Karpas-422 (cell line): ENCODE measurements around the gene SLX1A. TPM values are rescaled to one million over a fixed set of nuclear protein-coding genes. Genes with fewer than 3 reads are reported as not detected.
A peak's percentile ranks its signal among the peaks of the same experiment; 100 is the strongest.
"Not testable (repeated sequence)": the region's sequence is repeated elsewhere in the genome, so short reads cannot be mapped to it uniquely, and the experiment has no call there.

Experiments
- DNase-seq: peaks from one replicate; pipeline ENCODE4 v3.0.0-alpha.2; 2015
- H2AFZ ChIP-seq: fragments of 200-600 bp; sonication (generic); 2 replicates; pipeline ENCODE4 v1.6.1; 2014; ENCODE audit warnings: antibody characterized with exemption, low read length, mixed read lengths
- H3K27ac ChIP-seq: fragments of 200-600 bp; sonication (generic); 2 replicates; pipeline ENCODE4 v1.5.1; 2014; ENCODE audit warnings: mild to moderate bottlenecking, low read length, moderate library complexity
- H3K27me3 ChIP-seq: fragments of 200-600 bp; sonication (generic); 2 replicates; pipeline ENCODE4 v1.6.1; 2014; ENCODE audit warnings: low read length, mixed read lengths
- H3K36me3 ChIP-seq: fragments of 200-600 bp; sonication (generic); 2 replicates; pipeline ENCODE4 v1.6.1; 2014; ENCODE audit warnings: low read length, mixed read lengths; ENCODE audit not compliant: insufficient read depth
- H3K4me1 ChIP-seq: fragments of 200-600 bp; sonication (generic); 2 replicates; pipeline ENCODE4 v1.6.1; 2014; ENCODE audit warnings: mild to moderate bottlenecking, low read length, mixed read lengths
- H3K4me2 ChIP-seq: fragments of 200-600 bp; sonication (generic); 2 replicates; pipeline ENCODE4 v1.6.1; 2014; ENCODE audit warnings: low read length, low read depth, mild to moderate bottlenecking; ENCODE audit not compliant: poor library complexity, severe bottlenecking
- H3K4me3 ChIP-seq: fragments of 200-600 bp; sonication (generic); 2 replicates; pipeline ENCODE4 v1.5.1; 2014; ENCODE audit warnings: mild to moderate bottlenecking, antibody characterized with exemption, low read length, mixed read lengths
- H3K79me2 ChIP-seq: fragments of 200-600 bp; sonication (generic); 2 replicates; pipeline ENCODE4 v1.6.1; 2014; ENCODE audit warnings: mild to moderate bottlenecking, low read length, mixed read lengths
- H3K9ac ChIP-seq: fragments of 200-600 bp; sonication (generic); 2 replicates; pipeline ENCODE4 v1.6.0; 2014; ENCODE audit warnings: low read length
- H3K9me2 ChIP-seq: fragments of 200-600 bp; sonication (generic), shearing (Covaris generic); replicated peaks from 2 replicates; pipeline ENCODE4 v1.6.0; 2014; ENCODE audit warnings: mild to moderate bottlenecking, low read length, moderate library complexity; ENCODE audit not compliant: insufficient read depth
- H3K9me3 ChIP-seq: fragments of 300-700, 200-600 bp; sonication (generic); 2 replicates; pipeline ENCODE4 v1.6.1; 2014; ENCODE audit warnings: low read length, mixed read lengths
- H4K20me1 ChIP-seq: fragments of 200-600 bp; sonication (generic); 2 replicates; pipeline ENCODE4 v1.6.1; 2014; ENCODE audit warnings: mild to moderate bottlenecking, antibody characterized with exemption, low read length, low read depth; ENCODE audit not compliant: insufficient read depth
- total RNA-seq: library from RNA; depleted of rRNA; stranded (reverse); fragments of >200 nt; shearing (Covaris generic); gene quantifications from 2 replicates; pipeline ENCODE4 v1.2.3, GENCODE V29; 2014; ENCODE audit warnings: low replicate concordance

SLX1A gene
- total RNA-seq, 1 experiment from 2014 or later = 18.3 TPM

DNA sequence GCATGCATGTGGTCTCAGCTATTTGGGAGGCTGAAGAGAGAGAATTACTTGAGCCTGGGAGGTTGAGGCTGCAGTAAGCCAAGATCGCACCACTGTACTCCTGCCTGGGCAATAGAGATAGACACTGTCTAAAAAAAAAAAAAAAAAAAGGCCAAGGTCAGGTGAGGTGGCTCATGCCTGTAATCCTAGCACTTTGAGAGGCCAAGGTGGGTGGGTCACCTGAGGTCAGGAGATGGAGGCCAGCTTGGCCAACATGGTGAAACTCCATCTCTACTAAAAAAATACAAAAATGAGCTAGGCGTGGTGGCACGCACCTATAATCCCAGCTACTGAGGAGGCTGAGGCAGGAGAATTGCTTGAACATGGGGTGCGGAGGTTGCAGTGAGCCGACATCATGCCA is 38.5 kb upstream of the SLX1A start:
- Histone ChIP-seq H3K9me3 (no peaks in the 10 kb centered on the region), H3K9ac (no peak overlapping the region), H3K27me3 (no peaks in the 10 kb centered on the region), H3K27ac (no peak overlapping the region), H3K36me3 (no peaks in the 10 kb centered on the region; the same call in 1 of the 2 replicates), H2AFZ (no peak overlapping the region), H3K4me1 (peaks cover 7% of the 10 kb centered on the region), H3K9me2 (no peaks in the 10 kb centered on the region), H3K4me2 (no peak overlapping the region), H4K20me1 (no peaks in the 10 kb centered on the region), H3K4me3 (no peak overlapping the region), H3K79me2 (no peaks in the 10 kb centered on the region)
- no peak for DNase-seq

DNA sequence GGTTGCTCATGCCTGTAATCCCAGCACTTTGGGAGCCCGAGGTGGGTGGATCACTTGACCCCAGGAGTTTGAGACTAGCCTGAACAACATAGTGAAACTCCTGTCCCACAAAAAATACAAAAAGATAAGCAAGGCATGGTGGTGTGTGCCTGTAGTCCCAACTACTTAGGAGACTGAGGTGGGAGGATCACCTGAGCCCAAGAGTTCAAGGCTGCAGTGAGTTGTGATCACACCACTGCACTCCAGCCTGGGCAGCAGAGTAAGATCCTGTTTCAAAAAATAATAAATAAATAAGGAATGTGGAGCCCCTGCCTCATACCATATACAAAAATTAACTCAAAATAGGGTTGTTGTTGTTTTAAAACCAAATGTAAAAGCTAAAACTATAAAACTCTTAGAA is 36.5 kb upstream of the SLX1A start:
- H3K4me2 ChIP-seq = no peak overlapping the region

DNA sequence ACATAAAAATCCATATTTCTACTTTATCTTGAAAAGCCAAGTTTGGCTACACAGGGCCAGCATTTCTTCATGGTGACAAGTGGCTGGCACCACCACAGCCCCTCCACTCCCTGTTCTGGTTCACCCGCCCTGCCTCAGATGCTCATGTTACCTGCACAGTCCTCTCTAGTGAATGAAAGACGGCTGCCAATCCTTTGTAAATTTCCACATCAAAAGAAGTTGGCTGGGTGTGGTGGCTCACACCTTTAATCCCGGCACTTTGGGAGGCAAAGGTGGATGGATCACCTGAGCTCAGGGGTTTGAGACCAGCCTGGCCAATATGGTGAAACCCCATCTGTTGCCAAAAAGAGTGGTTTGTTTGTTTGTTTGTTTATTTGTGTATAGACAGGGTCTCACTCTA is 30.1 kb upstream of the SLX1A start:
- H3K9ac ChIP-seq = no peak overlapping the region
- H3K79me2 ChIP-seq = no peaks in the 10 kb centered on the region
- H3K9me2 ChIP-seq = no peaks in the 10 kb centered on the region
- no peak overlapping the region for H2AFZ ChIP-seq
- H4K20me1 ChIP-seq = no peaks in the 10 kb centered on the region
- H3K4me3 ChIP-seq = no peak overlapping the region
- no peak overlapping the region for H3K27ac ChIP-seq
- no peak overlapping the region for H3K4me2 ChIP-seq
- no peak for DNase-seq
- no peaks in the 10 kb centered on the region for H3K9me3 ChIP-seq
- H3K27me3 ChIP-seq = no peaks in the 10 kb centered on the region
- peaks cover 4% of the 10 kb centered on the region for H3K4me1 ChIP-seq
- H3K36me3 ChIP-seq = no peaks in the 10 kb centered on the region

More for the DNA sequence above, 36.5 kb upstream of the SLX1A start:
- Histone ChIP-seq H3K27ac (no peak overlapping the region), H3K4me1 (no peaks in the 10 kb centered on the region), H3K36me3 (no peaks in the 10 kb centered on the region), H3K79me2 (no peaks in the 10 kb centered on the region), H4K20me1 (no peaks in the 10 kb centered on the region), H3K9me2 (no peaks in the 10 kb centered on the region), H3K9ac (no peak overlapping the region), H3K27me3 (no peaks in the 10 kb centered on the region), H3K9me3 (no peaks in the 10 kb centered on the region), H3K4me3 (no peak overlapping the region), H2AFZ (no peak overlapping the region)
- DNase-seq = no peak

DNA sequence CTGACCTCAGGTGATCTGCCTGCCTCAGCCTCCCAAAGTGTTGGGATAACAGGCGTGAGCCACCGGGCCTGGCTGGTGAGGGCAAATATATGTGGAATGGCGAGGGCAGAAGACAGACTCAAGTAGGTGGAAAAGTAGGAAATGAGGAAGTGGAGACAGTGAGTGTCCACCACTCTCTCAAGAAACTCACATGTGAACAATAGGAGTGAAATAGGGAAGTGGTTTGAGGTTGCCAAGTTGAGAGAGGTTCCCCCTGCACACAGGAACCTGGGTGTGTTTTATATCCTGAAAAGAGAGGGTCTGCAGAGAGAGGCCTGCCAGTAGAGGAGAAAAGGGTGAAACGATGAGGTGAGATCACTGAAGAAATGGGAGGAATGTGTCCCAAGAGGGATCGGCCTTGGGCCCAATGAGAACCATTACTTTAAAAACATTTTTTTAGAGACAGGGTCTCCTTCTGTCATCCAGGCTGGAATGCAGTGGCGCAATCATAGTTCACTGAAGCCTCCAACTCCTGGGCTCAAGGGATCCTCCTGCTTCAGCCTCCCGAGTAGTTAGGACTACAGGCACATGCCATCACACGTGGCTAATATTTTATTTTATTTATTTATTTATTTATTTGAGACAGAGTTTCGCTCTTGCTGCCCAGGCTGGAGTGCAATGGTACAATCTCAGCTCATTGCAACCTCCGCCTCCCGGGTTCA is 27.3 kb upstream of the SLX1A start:
- Histone ChIP-seq H3K79me2 (no peaks in the 10 kb centered on the region), H3K27me3 (no peaks in the 10 kb centered on the region), H3K36me3 (no peaks in the 10 kb centered on the region), H3K4me3 (no peak overlapping the region), H3K9me3 (no peaks in the 10 kb centered on the region), H3K27ac (no peak overlapping the region), H3K4me2 (no peak overlapping the region), H4K20me1 (no peaks in the 10 kb centered on the region), H2AFZ (no peak overlapping the region), H3K9me2 (no peaks in the 10 kb centered on the region), H3K4me1 (peaks cover 4% of the 10 kb centered on the region), H3K9ac (no peak overlapping the region)
- DNase-seq = peak; percentile 52

DNA sequence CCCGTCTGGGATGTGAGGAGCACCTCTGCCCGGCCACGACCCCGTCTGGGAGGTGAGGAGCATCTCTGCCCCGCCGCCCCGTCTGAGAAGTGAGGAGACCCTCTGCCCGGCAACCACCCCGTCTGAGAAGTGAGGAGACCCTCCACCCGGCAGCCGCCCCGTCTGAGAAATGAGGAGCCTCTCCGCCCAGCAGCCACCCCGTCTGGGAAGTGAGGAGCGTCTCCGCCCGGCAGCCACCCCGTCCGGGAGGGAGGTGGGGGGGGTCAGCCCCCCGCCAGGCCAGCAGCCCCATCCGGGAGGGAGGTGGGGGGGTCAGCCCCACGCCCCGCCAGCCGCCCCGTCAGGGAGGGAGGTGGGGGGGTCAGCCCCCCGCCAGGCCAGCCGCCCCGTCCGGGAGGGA is 24.9 kb upstream of the SLX1A start:
- H3K4me3 ChIP-seq, DNase-seq, H3K79me2 ChIP-seq, H4K20me1 ChIP-seq, H3K9me2 ChIP-seq, H3K27ac ChIP-seq, H2AFZ ChIP-seq, H3K4me2 ChIP-seq, H3K9me3 ChIP-seq, H3K36me3 ChIP-seq, H3K9ac ChIP-seq, H3K4me1 ChIP-seq, H3K27me3 ChIP-seq: not testable (repeated sequence)

DNA sequence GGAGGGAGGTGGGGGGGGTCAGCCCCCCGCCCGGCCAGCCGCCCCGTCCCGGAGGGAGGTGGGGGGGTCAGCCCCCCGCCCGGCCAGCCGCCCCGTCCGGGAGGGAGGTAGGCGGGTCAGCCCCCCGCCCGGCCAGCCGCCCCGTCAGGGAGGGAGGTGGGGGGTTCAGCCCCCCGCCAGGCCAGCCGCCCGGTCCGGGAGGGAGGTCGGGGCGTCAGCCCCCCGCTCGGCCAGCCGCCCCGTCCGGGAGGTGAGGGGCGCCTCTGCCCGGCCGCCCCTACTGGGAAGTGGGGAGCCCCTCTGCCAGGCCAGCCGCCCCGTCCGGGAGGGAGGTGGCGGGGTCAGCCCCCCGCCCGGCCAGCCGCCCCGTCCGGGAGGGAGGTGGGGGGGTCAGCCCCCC is 24.3 kb upstream of the SLX1A start:
- H3K4me3 ChIP-seq, DNase-seq, H2AFZ ChIP-seq, H3K4me2 ChIP-seq, H3K27me3 ChIP-seq, H3K9ac ChIP-seq, H3K9me2 ChIP-seq, H3K79me2 ChIP-seq, H4K20me1 ChIP-seq, H3K4me1 ChIP-seq, H3K36me3 ChIP-seq, H3K9me3 ChIP-seq, H3K27ac ChIP-seq: not testable (repeated sequence)

DNA sequence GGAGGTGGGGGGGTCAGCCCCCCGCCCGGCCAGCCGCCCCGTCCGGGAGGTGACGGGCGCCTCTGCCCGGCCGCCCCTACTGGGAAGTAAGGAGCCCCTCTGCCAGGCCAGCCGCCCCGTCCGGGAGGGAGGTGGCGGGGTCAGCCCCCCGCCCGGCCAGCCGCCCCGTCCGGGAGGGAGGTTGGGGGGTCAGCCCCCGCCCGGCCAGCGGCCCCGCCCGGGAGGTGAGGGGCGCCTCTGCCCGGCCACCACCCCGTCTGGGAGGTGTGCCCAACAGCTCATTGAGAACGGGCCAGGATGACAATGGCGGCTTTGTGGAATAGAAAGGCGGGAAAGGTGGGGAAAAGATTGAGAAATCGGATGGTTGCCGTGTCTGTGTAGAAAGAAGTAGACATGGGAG is 23.5 kb upstream of the SLX1A start:
- H3K4me1 ChIP-seq, DNase-seq, H3K9ac ChIP-seq, H2AFZ ChIP-seq, H3K4me3 ChIP-seq, H3K27me3 ChIP-seq, H3K9me3 ChIP-seq, H3K36me3 ChIP-seq, H3K79me2 ChIP-seq, H3K4me2 ChIP-seq, H3K9me2 ChIP-seq, H3K27ac ChIP-seq, H4K20me1 ChIP-seq: not testable (repeated sequence)

DNA sequence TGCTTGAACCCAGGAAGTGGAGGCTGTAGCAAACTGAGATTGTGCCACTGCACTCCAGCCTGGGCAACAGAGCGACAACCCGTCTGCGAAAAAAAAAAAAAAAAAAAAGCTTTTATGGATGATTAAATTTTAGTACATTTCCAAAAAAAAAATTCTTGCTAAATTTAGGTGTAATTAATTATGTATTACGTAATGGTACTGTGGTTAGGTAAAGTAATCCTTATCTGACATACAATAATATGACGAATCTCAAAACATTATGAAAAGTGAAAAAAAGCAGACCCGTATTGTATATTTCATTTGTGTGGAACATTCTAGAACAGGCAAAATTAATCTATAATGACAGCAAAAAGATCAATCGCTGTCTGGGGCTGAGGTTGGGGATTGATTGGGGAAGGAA is 20.6 kb upstream of the SLX1A start:
- Histone ChIP-seq H3K4me1 (no peaks in the 10 kb centered on the region), H3K4me2 (no peak overlapping the region), H4K20me1 (no peaks in the 10 kb centered on the region), H3K27me3 (no peaks in the 10 kb centered on the region), H2AFZ (no peak overlapping the region), H3K9me2 (no peaks in the 10 kb centered on the region), H3K79me2 (no peaks in the 10 kb centered on the region), H3K36me3 (no peaks in the 10 kb centered on the region), H3K27ac (no peak overlapping the region), H3K4me3 (no peak overlapping the region), H3K9ac (no peak overlapping the region), H3K9me3 (no peaks in the 10 kb centered on the region)
- no peak for DNase-seq

DNA sequence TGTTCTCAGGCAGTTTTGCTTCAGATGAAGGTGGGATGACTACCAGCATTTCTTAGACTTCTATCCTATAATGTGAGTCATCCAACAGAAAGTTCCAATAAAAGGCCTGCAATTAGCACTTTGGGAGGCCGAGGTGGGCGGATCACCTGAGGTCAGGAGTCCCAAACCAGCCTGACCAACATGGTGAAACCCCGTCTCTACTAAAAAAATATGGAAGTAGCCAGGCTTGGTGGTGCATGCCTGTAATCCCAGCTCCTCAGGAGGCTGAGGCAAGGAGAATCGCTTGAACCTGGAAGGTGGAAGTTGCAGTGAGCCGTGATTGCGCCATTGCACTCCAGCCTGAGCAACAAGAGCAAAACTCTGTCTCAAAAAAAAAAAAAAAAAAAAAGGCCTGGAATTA is 16.8 kb upstream of the SLX1A start:
- not testable (repeated sequence) for H3K4me2 ChIP-seq, H3K9me3 ChIP-seq

More for the DNA sequence above, 16.8 kb upstream of the SLX1A start:
- not testable (repeated sequence) for H3K9ac ChIP-seq, H3K27ac ChIP-seq, H3K4me1 ChIP-seq, H3K79me2 ChIP-seq, H3K27me3 ChIP-seq, DNase-seq, H2AFZ ChIP-seq, H3K4me3 ChIP-seq, H4K20me1 ChIP-seq, H3K36me3 ChIP-seq, H3K9me2 ChIP-seq
